Stimulated activated naive B cell treated with anti-CD40 and anti-IgM and Interleukin-4, amounts not matched to agents 10 μg/mL and 1 μg/mL and 100 μg/mL, for 72 hours (primary cell): ENCODE measurements around the gene ALG9.

Experiments
- ATAC-seq, 2 donors: fragments of 150-1000 bp; cut with Tn5 transposase; replicated peaks; 2 replicates each; pipeline ENCODE4 v1.10.0; 2021; ENCODE audit warnings: moderate library complexity in 1 of 2
- DNase-seq: peaks from one replicate; pipeline ENCODE4 v3.0.0; 2021
- H3K27ac Mint-ChIP-seq: one replicate; pipeline ENCODE4 v1.8.0; 2022; ENCODE audit warnings: mild to moderate bottlenecking, mixed read lengths
- H3K27me3 Mint-ChIP-seq, 2 donors: one replicate each; pipeline ENCODE4 v1.8.0; 2022; ENCODE audit warnings: mixed read lengths in 2 of 2
- H3K36me3 Mint-ChIP-seq, 2 donors: one replicate each; pipeline ENCODE4 v1.8.0; 2022; ENCODE audit warnings: mixed read lengths in 2 of 2, mild to moderate bottlenecking in 1 of 2
- H3K4me1 Mint-ChIP-seq, 2 donors: one replicate each; pipeline ENCODE4 v1.8.0; 2022; ENCODE audit warnings: mixed read lengths in 2 of 2, mild to moderate bottlenecking in 1 of 2
- H3K4me3 Mint-ChIP-seq, 2 donors: one replicate each; pipeline ENCODE4 v1.8.0; 2022; ENCODE audit warnings: mild to moderate bottlenecking in 2 of 2, mixed read lengths in 2 of 2, moderate library complexity in 1 of 2
- H3K9me3 Mint-ChIP-seq, 2 donors: one replicate each; pipeline ENCODE4 v1.8.0; 2022; ENCODE audit warnings: mixed read lengths in 2 of 2, mild to moderate bottlenecking in 1 of 2

Gene ALG9

GRCh38 chr11:111836162-111836561 is 35.2 kb downstream of the ALG9 start:
- Mint-ChIP-seq H3K9me3 (no peaks in the 10 kb centered on the region), H3K27me3 (no peaks in the 10 kb centered on the region), H3K36me3 (peaks cover 18 to 39% of the 10 kb centered on the region in 2 donors), H3K27ac (no peak overlapping the region), H3K4me3 (no peak overlapping the region), H3K4me1 (peaks cover 0 to 8% of the 10 kb centered on the region in 2 donors)
- no peak for DNase-seq
- no peak for ATAC-seq

GRCh38 chr11:111835665-111836064 is 35.7 kb downstream of the ALG9 start:
- no peak overlapping the region for H3K4me3 Mint-ChIP-seq
- DNase-seq (no peak), ATAC-seq (no peak)
- H3K27me3 Mint-ChIP-seq: no peaks in the 10 kb centered on the region
- peaks cover 0 to 8% of the 10 kb centered on the region in 2 donors for H3K4me1 Mint-ChIP-seq
- H3K27ac Mint-ChIP-seq: no peak overlapping the region
- no peaks in the 10 kb centered on the region for H3K9me3 Mint-ChIP-seq
- H3K36me3 Mint-ChIP-seq: peaks cover 18 to 39% of the 10 kb centered on the region in 2 donors

- H3K4me1 Mint-ChIP-seq: peaks cover 0 to 17% of the 10 kb centered on the region in 2 donors
- H3K4me3 Mint-ChIP-seq: no peak overlapping the region
- ATAC-seq (no peak), DNase-seq (no peak)
- no peaks in the 10 kb centered on the region for H3K27me3 Mint-ChIP-seq
- H3K27ac Mint-ChIP-seq: no peak overlapping the region
- no peaks in the 10 kb centered on the region for H3K9me3 Mint-ChIP-seq
- peaks cover 18 to 46% of the 10 kb centered on the region in 2 donors for H3K36me3 Mint-ChIP-seq
These were observed 36.8 kb downstream of the ALG9 start for GRCh38 chr11:111834432-111835163.

- H3K27me3 Mint-ChIP-seq: no peaks in the 10 kb centered on the region
- DNase-seq: no peak
- no peak overlapping the region for H3K4me3 Mint-ChIP-seq
These were observed 37.9 kb downstream of the ALG9 start for GRCh38 chr11:111833524-111833923.

GRCh38 chr11:111829185-111829968 is 42.0 kb downstream of the ALG9 start:
- no peak for ATAC-seq
- H3K4me1 Mint-ChIP-seq: peaks cover 0 to 9% of the 10 kb centered on the region in 2 donors
- no peak overlapping the region for H3K4me3 Mint-ChIP-seq
- H3K36me3 Mint-ChIP-seq: peaks cover 17 to 34% of the 10 kb centered on the region in 2 donors
- DNase-seq: no peak
- no peaks in the 10 kb centered on the region for H3K27me3 Mint-ChIP-seq
- no peaks in the 10 kb centered on the region for H3K9me3 Mint-ChIP-seq
- H3K27ac Mint-ChIP-seq: no peak overlapping the region

More at GRCh38 chr11:111833524-111833923, 37.9 kb downstream of the ALG9 start:
- peaks cover 18 to 45% of the 10 kb centered on the region in 2 donors for H3K36me3 Mint-ChIP-seq
- peaks cover 0 to 17% of the 10 kb centered on the region in 2 donors for H3K4me1 Mint-ChIP-seq
- no peaks in the 10 kb centered on the region for H3K9me3 Mint-ChIP-seq
- H3K27ac Mint-ChIP-seq: no peak overlapping the region
- ATAC-seq: no peak

- Mint-ChIP-seq H3K4me1 (peaks cover 0 to 9% of the 10 kb centered on the region in 2 donors), H3K9me3 (no peaks in the 10 kb centered on the region), H3K4me3 (no peak overlapping the region), H3K27me3 (no peaks in the 10 kb centered on the region), H3K36me3 (peaks cover 24 to 44% of the 10 kb centered on the region in 2 donors), H3K27ac (no peak overlapping the region)
- DNase-seq (no peak), ATAC-seq (no peak)
These were observed 44.9 kb downstream of the ALG9 start for GRCh38 chr11:111826322-111826950.

- Mint-ChIP-seq H3K4me1 (no peaks in the 10 kb centered on the region), H3K4me3 (no peak overlapping the region), H3K27me3 (no peaks in the 10 kb centered on the region), H3K36me3 (peaks cover 23 to 45% of the 10 kb centered on the region in 2 donors), H3K9me3 (no peaks in the 10 kb centered on the region), H3K27ac (no peak overlapping the region)
- DNase-seq (no peak), ATAC-seq (no peak)
These were observed 47.8 kb downstream of the ALG9 start for GRCh38 chr11:111823629-111824028.

- H3K9me3 Mint-ChIP-seq: no peaks in the 10 kb centered on the region
- DNase-seq (no peak), ATAC-seq (no peak)
- no peak overlapping the region for H3K4me3 Mint-ChIP-seq
- H3K27ac Mint-ChIP-seq: no peak overlapping the region
- H3K4me1 Mint-ChIP-seq: no peaks in the 10 kb centered on the region
- H3K27me3 Mint-ChIP-seq: no peaks in the 10 kb centered on the region
- H3K36me3 Mint-ChIP-seq: peaks cover 24 to 46% of the 10 kb centered on the region in 2 donors
These were observed 48.2 kb downstream of the ALG9 start for GRCh38 chr11:111823131-111823530.

GRCh38 chr11:111819829-111820237 is 51.5 kb downstream of the ALG9 start:
- Mint-ChIP-seq H3K36me3 (peaks cover 15 to 39% of the 10 kb centered on the region in 2 donors), H3K4me3 (no peak overlapping the region), H3K4me1 (no peaks in the 10 kb centered on the region), H3K27me3 (no peaks in the 10 kb centered on the region), H3K27ac (no peak overlapping the region), H3K9me3 (no peaks in the 10 kb centered on the region)
- ATAC-seq (no peak), DNase-seq (no peak)

GRCh38 chr11:111819161-111819828 is 52.1 kb downstream of the ALG9 start:
- no peak for DNase-seq

GRCh38 chr11:111815489-111815888 is 55.9 kb downstream of the ALG9 start:
- no peaks in the 10 kb centered on the region for H3K9me3 Mint-ChIP-seq
- H3K4me1 Mint-ChIP-seq: no peaks in the 10 kb centered on the region
- no peak for DNase-seq
- ATAC-seq: no peak
- H3K27ac Mint-ChIP-seq: no peak overlapping the region
- peaks cover 10 to 25% of the 10 kb centered on the region in 2 donors for H3K36me3 Mint-ChIP-seq
- H3K27me3 Mint-ChIP-seq: no peaks in the 10 kb centered on the region
- no peak overlapping the region for H3K4me3 Mint-ChIP-seq

More at GRCh38 chr11:111819161-111819828, 52.1 kb downstream of the ALG9 start:
- H3K27me3 Mint-ChIP-seq: no peaks in the 10 kb centered on the region
- no peak overlapping the region for H3K4me3 Mint-ChIP-seq
- no peaks in the 10 kb centered on the region for H3K4me1 Mint-ChIP-seq
- peaks cover 15 to 39% of the 10 kb centered on the region in 2 donors for H3K36me3 Mint-ChIP-seq
- no peaks in the 10 kb centered on the region for H3K9me3 Mint-ChIP-seq
- ATAC-seq: no peak
- no peak overlapping the region for H3K27ac Mint-ChIP-seq

- Mint-ChIP-seq H3K4me3 (no peak overlapping the region), H3K27ac (peak overlapping the region; percentile 63), H3K27me3 (no peaks in the 10 kb centered on the region), H3K36me3 (peaks cover 12 to 23% of the 10 kb centered on the region in 2 donors), H3K4me1 (no peaks in the 10 kb centered on the region), H3K9me3 (no peaks in the 10 kb centered on the region)
- ATAC-seq (no peak), DNase-seq (no peak)
These were observed 56.6 kb downstream of the ALG9 start for GRCh38 chr11:111814557-111815320.

- Mint-ChIP-seq H3K36me3 (peaks cover 12 to 27% of the 10 kb centered on the region in 2 donors), H3K27me3 (no peaks in the 10 kb centered on the region)
These were observed 57.3 kb downstream of the ALG9 start for GRCh38 chr11:111814106-111814505.

More at GRCh38 chr11:111814106-111814505, 57.3 kb downstream of the ALG9 start:
- ATAC-seq: no peak
- no peaks in the 10 kb centered on the region for H3K9me3 Mint-ChIP-seq
- H3K27ac Mint-ChIP-seq: no peak overlapping the region
- H3K4me1 Mint-ChIP-seq: no peaks in the 10 kb centered on the region
- no peak overlapping the region for H3K4me3 Mint-ChIP-seq
- DNase-seq: no peak
